WTC11 (cell line): ENCODE measurements around the gene BCAS1. TPM values are rescaled to one million over a fixed set of nuclear protein-coding genes. Genes with fewer than 3 reads are reported as not detected.

Source experiments
- ATAC-seq: fragments of 200-7000 bp; cut with Tn5 transposase; 2 replicates; pipeline ENCODE4 v1.10.0; 2021; ENCODE audit warnings: mild to moderate bottlenecking, moderate library complexity
- CTCF ChIA-PET: fragments of 300-600 bp; sonication (Branson Sonifier 250); formaldehyde crosslinking; loops from one replicate; lab custom pipeline; 2021; ENCODE audit warnings: antibody characterized with exemption; lab: Charles Lee
- POLR2A ChIA-PET: fragments of 350-600 bp; sonication (Branson Sonifier 250); formaldehyde crosslinking; loops from one replicate; lab custom pipeline; 2021; ENCODE audit warnings: antibody characterized with exemption; lab: Charles Lee
- DNase-seq: peaks from one replicate; pipeline ENCODE4 v3.0.0; 2021; ENCODE audit warnings: low spot score
- H3K27ac Mint-ChIP-seq: 2 replicates; pipeline ENCODE4 v1.8.0; 2021; ENCODE audit warnings: mixed read lengths
- H3K27me3 Mint-ChIP-seq: 2 replicates; pipeline ENCODE4 v1.8.0; 2021; ENCODE audit warnings: low read depth, mild to moderate bottlenecking, moderate library complexity, mixed read lengths
- H3K36me3 Mint-ChIP-seq: 2 replicates; pipeline ENCODE4 v1.8.0; 2021; ENCODE audit warnings: mixed read lengths
- H3K4me1 Mint-ChIP-seq: 2 replicates; pipeline ENCODE4 v1.8.0; 2022; ENCODE audit warnings: mixed read lengths
- H3K4me3 Mint-ChIP-seq: 2 replicates; pipeline ENCODE4 v1.8.0; 2021; ENCODE audit warnings: mild to moderate bottlenecking, moderate library complexity, mixed read lengths
- H3K9me3 Mint-ChIP-seq: 2 replicates; pipeline ENCODE4 v1.8.0; 2021; ENCODE audit warnings: mixed read lengths
- CBFB ChIP-seq: sonication (generic); formaldehyde crosslinking; IDR thresholded peaks from 2 replicates; pipeline ENCODE4 v1.8.1; 2022; ENCODE audit warnings: mild to moderate bottlenecking, low read depth, missing genetic modification reagents
- CREM ChIP-seq: sonication (generic); formaldehyde crosslinking; IDR thresholded peaks from 2 replicates; pipeline ENCODE4 v1.8.1; 2022; ENCODE audit warnings: mild to moderate bottlenecking, missing genetic modification reagents, moderate library complexity
- FOXJ3 ChIP-seq: sonication (generic); formaldehyde crosslinking; IDR thresholded peaks from 2 replicates; pipeline ENCODE4 v1.9.0; 2021; ENCODE audit warnings: missing genetic modification reagents, mild to moderate bottlenecking, borderline replicate concordance
- GRHL2 ChIP-seq: fragments of 250-450 bp; sonication (Bioruptor Pico); IDR thresholded peaks from 2 replicates; pipeline ENCODE4 v1.8.0; 2022; ENCODE audit warnings: mild to moderate bottlenecking, moderate library complexity; ENCODE audit not compliant: insufficient replicate concordance, severe bottlenecking
- HMGA2 ChIP-seq: fragments of 250-450 bp; sonication (Bioruptor Pico); IDR thresholded peaks from 2 replicates; pipeline ENCODE4 v1.4.0; 2021; ENCODE audit warnings: mild to moderate bottlenecking, moderate library complexity
- NFE2L1 ChIP-seq: sonication (generic); formaldehyde crosslinking; IDR thresholded peaks from 2 replicates; pipeline ENCODE4 v1.8.1; 2023; ENCODE audit warnings: missing genetic modification reagents
- NR3C1 ChIP-seq: sonication (generic); formaldehyde crosslinking; conservative IDR thresholded peaks from 2 replicates; pipeline ENCODE4 v1.8.1; 2023; ENCODE audit warnings: low read depth, mild to moderate bottlenecking, missing genetic modification reagents
- SOX15 ChIP-seq: fragments of 250-450 bp; sonication (Bioruptor Pico); IDR thresholded peaks from 2 replicates; pipeline ENCODE4 v1.9.0; 2021; ENCODE audit warnings: mild to moderate bottlenecking
- TCF7 ChIP-seq: sonication (generic); formaldehyde crosslinking; IDR thresholded peaks from 2 replicates; pipeline ENCODE4 v1.8.0; 2022; ENCODE audit warnings: mild to moderate bottlenecking, low read depth, missing genetic modification reagents, moderate library complexity
- TEAD4 ChIP-seq: sonication (generic); formaldehyde crosslinking; IDR thresholded peaks from 2 replicates; pipeline ENCODE4 v1.8.0; 2022; ENCODE audit warnings: mild to moderate bottlenecking, missing genetic modification reagents
- ZNF138 ChIP-seq: sonication (generic); formaldehyde crosslinking; conservative IDR thresholded peaks from 2 replicates; pipeline ENCODE4 v1.8.1; 2022; ENCODE audit warnings: mild to moderate bottlenecking, moderate library complexity, missing genetic modification reagents
- ZNF317 ChIP-seq: sonication (generic); formaldehyde crosslinking; IDR thresholded peaks from 2 replicates; pipeline ENCODE4 v1.8.1; 2023; ENCODE audit warnings: low read depth, mild to moderate bottlenecking, moderate library complexity, missing genetic modification reagents, borderline replicate concordance
- total RNA-seq: library from RNA; stranded (reverse); gene quantifications from 3 replicates; pipeline ENCODE4 v1.2.3, GENCODE V29; 2021
- TF ChIP-seq, protein P1 (sequence below): sonication (generic); formaldehyde crosslinking; IDR thresholded peaks from 2 replicates; pipeline ENCODE4 v1.8.1; 2023; ENCODE audit warnings: mild to moderate bottlenecking, missing genetic modification reagents, moderate library complexity
- TF ChIP-seq, protein P2 (sequence below): sonication (generic); formaldehyde crosslinking; IDR thresholded peaks from 2 replicates; pipeline ENCODE4 v1.8.0; 2023; ENCODE audit warnings: missing genetic modification reagents, mild to moderate bottlenecking, borderline replicate concordance
- TF ChIP-seq, protein P3 (sequence below): sonication (generic); formaldehyde crosslinking; IDR thresholded peaks from 2 replicates; pipeline ENCODE4 v1.8.1; 2022; ENCODE audit warnings: low read depth, missing genetic modification reagents, borderline replicate concordance
- TF ChIP-seq, protein P4 (sequence below): fragments of 250-450 bp; sonication (Bioruptor Pico); IDR thresholded peaks from 2 replicates; pipeline ENCODE4 v2.1.2; 2022; ENCODE audit warnings: mild to moderate bottlenecking, moderate library complexity
- TF ChIP-seq, protein P5 (sequence below): fragments of 250-450 bp; sonication (Bioruptor Pico); IDR thresholded peaks from 2 replicates; pipeline ENCODE4 v1.9.0; 2021; ENCODE audit warnings: mild to moderate bottlenecking
- TF ChIP-seq, protein P6 (sequence below): sonication (generic); formaldehyde crosslinking; IDR thresholded peaks from 2 replicates; pipeline ENCODE4 v1.8.0; 2022; ENCODE audit warnings: missing genetic modification reagents

The BCAS1 gene
- total RNA-seq, 1 experiment from 2014 or later = 0.11 TPM

DNA sequence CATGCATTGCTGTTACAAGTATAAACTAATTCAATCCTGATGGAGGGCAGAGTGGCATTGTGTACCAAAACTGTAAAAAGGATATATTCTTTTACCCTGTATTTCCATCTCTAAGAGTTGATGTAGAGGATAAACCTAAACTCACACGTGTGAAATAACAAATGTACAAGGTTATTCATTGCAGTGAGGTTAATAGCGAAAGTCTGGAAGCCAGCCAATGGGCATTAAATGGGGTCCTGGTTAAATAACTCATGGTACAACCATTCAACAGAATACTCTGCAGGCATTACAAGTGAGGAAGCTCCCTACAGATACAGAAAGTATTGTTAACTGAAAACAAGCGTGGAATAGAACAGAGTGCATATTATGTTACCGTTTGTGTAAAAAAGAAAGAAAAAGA, 56.9 kb downstream of the BCAS1 start:
- ATAC-seq (no peak), DNase-seq (no peak)
- peaks cover 4% of the 10 kb centered on the region; the same call in 1 of the 2 replicates for H3K4me1 Mint-ChIP-seq
- ChIA-PET CTCF (no interaction called here), POLR2A (no interaction called here)
- H3K4me3 Mint-ChIP-seq = no peak overlapping the region
- no peaks in the 10 kb centered on the region for H3K9me3 Mint-ChIP-seq
- H3K36me3 Mint-ChIP-seq = no peaks in the 10 kb centered on the region
- no peak overlapping the region for H3K27ac Mint-ChIP-seq
- no peaks in the 10 kb centered on the region for H3K27me3 Mint-ChIP-seq
- TF ChIP-seq, protein P1, sequence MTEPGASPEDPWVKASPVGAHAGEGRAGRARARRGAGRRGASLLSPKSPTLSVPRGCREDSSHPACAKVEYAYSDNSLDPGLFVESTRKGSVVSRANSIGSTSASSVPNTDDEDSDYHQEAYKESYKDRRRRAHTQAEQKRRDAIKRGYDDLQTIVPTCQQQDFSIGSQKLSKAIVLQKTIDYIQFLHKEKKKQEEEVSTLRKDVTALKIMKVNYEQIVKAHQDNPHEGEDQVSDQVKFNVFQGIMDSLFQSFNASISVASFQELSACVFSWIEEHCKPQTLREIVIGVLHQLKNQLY (CRISPR knock-in tag) = no peak
- TF ChIP-seq NFE2L1 = no peak
- TF ChIP-seq CREM = no peak
- TF ChIP-seq GRHL2 (CRISPR knock-in tag) = no peak
- TF ChIP-seq FOXJ3 = no peak
- no peak for TF ChIP-seq ZNF138 (CRISPR knock-in tag)
- no peak for TF ChIP-seq SOX15 (CRISPR knock-in tag)
- TF ChIP-seq TEAD4 (CRISPR knock-in tag) = no peak
- TF ChIP-seq, protein P2, sequence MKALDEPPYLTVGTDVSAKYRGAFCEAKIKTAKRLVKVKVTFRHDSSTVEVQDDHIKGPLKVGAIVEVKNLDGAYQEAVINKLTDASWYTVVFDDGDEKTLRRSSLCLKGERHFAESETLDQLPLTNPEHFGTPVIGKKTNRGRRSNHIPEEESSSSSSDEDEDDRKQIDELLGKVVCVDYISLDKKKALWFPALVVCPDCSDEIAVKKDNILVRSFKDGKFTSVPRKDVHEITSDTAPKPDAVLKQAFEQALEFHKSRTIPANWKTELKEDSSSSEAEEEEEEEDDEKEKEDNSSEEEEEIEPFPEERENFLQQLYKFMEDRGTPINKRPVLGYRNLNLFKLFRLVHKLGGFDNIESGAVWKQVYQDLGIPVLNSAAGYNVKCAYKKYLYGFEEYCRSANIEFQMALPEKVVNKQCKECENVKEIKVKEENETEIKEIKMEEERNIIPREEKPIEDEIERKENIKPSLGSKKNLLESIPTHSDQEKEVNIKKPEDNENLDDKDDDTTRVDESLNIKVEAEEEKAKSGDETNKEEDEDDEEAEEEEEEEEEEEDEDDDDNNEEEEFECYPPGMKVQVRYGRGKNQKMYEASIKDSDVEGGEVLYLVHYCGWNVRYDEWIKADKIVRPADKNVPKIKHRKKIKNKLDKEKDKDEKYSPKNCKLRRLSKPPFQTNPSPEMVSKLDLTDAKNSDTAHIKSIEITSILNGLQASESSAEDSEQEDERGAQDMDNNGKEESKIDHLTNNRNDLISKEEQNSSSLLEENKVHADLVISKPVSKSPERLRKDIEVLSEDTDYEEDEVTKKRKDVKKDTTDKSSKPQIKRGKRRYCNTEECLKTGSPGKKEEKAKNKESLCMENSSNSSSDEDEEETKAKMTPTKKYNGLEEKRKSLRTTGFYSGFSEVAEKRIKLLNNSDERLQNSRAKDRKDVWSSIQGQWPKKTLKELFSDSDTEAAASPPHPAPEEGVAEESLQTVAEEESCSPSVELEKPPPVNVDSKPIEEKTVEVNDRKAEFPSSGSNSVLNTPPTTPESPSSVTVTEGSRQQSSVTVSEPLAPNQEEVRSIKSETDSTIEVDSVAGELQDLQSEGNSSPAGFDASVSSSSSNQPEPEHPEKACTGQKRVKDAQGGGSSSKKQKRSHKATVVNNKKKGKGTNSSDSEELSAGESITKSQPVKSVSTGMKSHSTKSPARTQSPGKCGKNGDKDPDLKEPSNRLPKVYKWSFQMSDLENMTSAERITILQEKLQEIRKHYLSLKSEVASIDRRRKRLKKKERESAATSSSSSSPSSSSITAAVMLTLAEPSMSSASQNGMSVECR (CRISPR knock-in tag) = no peak
- no peak for TF ChIP-seq CBFB (CRISPR knock-in tag)
- TF ChIP-seq ZNF317 (CRISPR knock-in tag) = no peak
- TF ChIP-seq, protein P3, sequence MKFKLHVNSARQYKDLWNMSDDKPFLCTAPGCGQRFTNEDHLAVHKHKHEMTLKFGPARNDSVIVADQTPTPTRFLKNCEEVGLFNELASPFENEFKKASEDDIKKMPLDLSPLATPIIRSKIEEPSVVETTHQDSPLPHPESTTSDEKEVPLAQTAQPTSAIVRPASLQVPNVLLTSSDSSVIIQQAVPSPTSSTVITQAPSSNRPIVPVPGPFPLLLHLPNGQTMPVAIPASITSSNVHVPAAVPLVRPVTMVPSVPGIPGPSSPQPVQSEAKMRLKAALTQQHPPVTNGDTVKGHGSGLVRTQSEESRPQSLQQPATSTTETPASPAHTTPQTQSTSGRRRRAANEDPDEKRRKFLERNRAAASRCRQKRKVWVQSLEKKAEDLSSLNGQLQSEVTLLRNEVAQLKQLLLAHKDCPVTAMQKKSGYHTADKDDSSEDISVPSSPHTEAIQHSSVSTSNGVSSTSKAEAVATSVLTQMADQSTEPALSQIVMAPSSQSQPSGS (CRISPR knock-in tag) = no peak
- TF ChIP-seq NR3C1 = no peak

DNA sequence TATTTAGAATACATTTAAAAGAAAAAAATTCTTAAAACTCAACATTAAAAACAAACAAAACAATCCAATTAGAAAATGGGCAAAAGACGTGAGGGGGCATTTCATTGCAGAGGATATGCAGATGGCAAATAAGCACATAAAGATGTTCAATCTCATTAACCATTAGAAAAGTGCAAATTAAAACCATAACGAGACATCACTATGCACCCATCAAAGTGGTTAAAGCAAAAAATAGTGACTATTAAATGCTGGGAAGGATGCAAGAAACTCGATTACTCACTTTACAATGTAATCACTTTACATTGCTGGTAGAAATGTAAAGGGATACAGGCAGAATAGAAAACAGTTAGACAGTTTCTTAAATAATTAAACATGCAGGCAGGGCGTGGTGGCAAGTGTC, 59.0 kb downstream of the BCAS1 start:
- DNase-seq = no peak
- H3K27me3 Mint-ChIP-seq = no peaks in the 10 kb centered on the region
- ChIA-PET POLR2A (no interaction called here), CTCF (interaction anchor here (1.0 kb wide), 1 partner anchor 50 kb away, joined by 3 read pairs; no protein-coding TSS in a partner anchor)
- H3K36me3 Mint-ChIP-seq = no peaks in the 10 kb centered on the region
- no peak overlapping the region for H3K4me3 Mint-ChIP-seq
- ATAC-seq = no peak
- no peaks in the 10 kb centered on the region for H3K9me3 Mint-ChIP-seq
- peaks cover 4% of the 10 kb centered on the region; the same call in 1 of the 2 replicates for H3K4me1 Mint-ChIP-seq
- H3K27ac Mint-ChIP-seq = no peak overlapping the region
- TF ChIP-seq TCF7 (CRISPR knock-in tag) (no peak), HMGA2 (no peak), SOX15 (CRISPR knock-in tag) (no peak), CBFB (CRISPR knock-in tag) (no peak)
- TF ChIP-seq, protein P4, sequence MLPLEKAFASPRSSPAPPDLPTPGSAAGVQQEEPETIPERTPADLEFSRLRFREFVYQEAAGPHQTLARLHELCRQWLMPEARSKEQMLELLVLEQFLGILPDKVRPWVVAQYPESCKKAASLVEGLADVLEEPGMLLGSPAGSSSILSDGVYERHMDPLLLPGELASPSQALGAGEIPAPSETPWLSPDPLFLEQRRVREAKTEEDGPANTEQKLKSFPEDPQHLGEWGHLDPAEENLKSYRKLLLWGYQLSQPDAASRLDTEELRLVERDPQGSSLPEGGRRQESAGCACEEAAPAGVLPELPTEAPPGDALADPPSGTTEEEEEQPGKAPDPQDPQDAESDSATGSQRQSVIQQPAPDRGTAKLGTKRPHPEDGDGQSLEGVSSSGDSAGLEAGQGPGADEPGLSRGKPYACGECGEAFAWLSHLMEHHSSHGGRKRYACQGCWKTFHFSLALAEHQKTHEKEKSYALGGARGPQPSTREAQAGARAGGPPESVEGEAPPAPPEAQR (CRISPR knock-in tag) = no peak
- TF ChIP-seq, protein P5, sequence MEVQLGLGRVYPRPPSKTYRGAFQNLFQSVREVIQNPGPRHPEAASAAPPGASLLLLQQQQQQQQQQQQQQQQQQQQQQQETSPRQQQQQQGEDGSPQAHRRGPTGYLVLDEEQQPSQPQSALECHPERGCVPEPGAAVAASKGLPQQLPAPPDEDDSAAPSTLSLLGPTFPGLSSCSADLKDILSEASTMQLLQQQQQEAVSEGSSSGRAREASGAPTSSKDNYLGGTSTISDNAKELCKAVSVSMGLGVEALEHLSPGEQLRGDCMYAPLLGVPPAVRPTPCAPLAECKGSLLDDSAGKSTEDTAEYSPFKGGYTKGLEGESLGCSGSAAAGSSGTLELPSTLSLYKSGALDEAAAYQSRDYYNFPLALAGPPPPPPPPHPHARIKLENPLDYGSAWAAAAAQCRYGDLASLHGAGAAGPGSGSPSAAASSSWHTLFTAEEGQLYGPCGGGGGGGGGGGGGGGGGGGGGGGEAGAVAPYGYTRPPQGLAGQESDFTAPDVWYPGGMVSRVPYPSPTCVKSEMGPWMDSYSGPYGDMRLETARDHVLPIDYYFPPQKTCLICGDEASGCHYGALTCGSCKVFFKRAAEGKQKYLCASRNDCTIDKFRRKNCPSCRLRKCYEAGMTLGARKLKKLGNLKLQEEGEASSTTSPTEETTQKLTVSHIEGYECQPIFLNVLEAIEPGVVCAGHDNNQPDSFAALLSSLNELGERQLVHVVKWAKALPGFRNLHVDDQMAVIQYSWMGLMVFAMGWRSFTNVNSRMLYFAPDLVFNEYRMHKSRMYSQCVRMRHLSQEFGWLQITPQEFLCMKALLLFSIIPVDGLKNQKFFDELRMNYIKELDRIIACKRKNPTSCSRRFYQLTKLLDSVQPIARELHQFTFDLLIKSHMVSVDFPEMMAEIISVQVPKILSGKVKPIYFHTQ (CRISPR knock-in tag) = no peak
- TF ChIP-seq, protein P6, sequence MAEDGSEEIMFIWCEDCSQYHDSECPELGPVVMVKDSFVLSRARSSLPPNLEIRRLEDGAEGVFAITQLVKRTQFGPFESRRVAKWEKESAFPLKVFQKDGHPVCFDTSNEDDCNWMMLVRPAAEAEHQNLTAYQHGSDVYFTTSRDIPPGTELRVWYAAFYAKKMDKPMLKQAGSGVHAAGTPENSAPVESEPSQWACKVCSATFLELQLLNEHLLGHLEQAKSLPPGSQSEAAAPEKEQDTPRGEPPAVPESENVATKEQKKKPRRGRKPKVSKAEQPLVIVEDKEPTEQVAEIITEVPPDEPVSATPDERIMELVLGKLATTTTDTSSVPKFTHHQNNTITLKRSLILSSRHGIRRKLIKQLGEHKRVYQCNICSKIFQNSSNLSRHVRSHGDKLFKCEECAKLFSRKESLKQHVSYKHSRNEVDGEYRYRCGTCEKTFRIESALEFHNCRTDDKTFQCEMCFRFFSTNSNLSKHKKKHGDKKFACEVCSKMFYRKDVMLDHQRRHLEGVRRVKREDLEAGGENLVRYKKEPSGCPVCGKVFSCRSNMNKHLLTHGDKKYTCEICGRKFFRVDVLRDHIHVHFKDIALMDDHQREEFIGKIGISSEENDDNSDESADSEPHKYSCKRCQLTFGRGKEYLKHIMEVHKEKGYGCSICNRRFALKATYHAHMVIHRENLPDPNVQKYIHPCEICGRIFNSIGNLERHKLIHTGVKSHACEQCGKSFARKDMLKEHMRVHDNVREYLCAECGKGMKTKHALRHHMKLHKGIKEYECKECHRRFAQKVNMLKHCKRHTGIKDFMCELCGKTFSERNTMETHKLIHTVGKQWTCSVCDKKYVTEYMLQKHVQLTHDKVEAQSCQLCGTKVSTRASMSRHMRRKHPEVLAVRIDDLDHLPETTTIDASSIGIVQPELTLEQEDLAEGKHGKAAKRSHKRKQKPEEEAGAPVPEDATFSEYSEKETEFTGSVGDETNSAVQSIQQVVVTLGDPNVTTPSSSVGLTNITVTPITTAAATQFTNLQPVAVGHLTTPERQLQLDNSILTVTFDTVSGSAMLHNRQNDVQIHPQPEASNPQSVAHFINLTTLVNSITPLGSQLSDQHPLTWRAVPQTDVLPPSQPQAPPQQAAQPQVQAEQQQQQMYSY (CRISPR knock-in tag) = no peak
